Parathyroid adenoma (tissue), 2 donors: Measurements from ENCODE around the gene AHDC1.

Source experiments
- H2AFZ ChIP-seq: fragments of 300-600 bp; sonication (generic); one replicate; pipeline ENCODE4 v1.7.0; 2017; ENCODE audit warnings: antibody characterized with exemption, mild to moderate bottlenecking
- H3K27ac ChIP-seq: fragments of 300-600 bp; sonication (generic); one replicate; pipeline ENCODE4 v1.7.0; 2017
- H3K27me3 ChIP-seq: fragments of 300-600 bp; sonication (generic); one replicate; pipeline ENCODE4 v1.7.0; 2017; ENCODE audit warnings: low read length; ENCODE audit not compliant: control insufficient read depth, insufficient read depth
- H3K36me3 ChIP-seq: fragments of 300-600 bp; sonication (generic); one replicate; pipeline ENCODE4 v1.7.0; 2017; ENCODE audit warnings: low read length; ENCODE audit not compliant: control insufficient read depth, insufficient read depth
- H3K4me1 ChIP-seq: fragments of 300-600 bp; sonication (generic); one replicate; pipeline ENCODE4 v1.7.0; 2017; ENCODE audit warnings: control low read depth
- H3K4me2 ChIP-seq: fragments of 300-600 bp; sonication (generic); one replicate; pipeline ENCODE4 v1.7.0; 2017; ENCODE audit warnings: low read length
- H3K4me3 ChIP-seq: fragments of 300-600 bp; sonication (generic); one replicate; pipeline ENCODE4 v1.7.0; 2017; ENCODE audit warnings: low read depth, low read length
- H3K79me2 ChIP-seq: fragments of 300-600 bp; sonication (generic); one replicate; pipeline ENCODE4 v1.7.0; 2017; ENCODE audit warnings: control low read depth
- H3K9ac ChIP-seq: fragments of 300-600 bp; sonication (generic); one replicate; pipeline ENCODE4 v1.7.0; 2017; ENCODE audit warnings: mild to moderate bottlenecking
- H3K9me3 ChIP-seq: fragments of 300-600 bp; sonication (generic); one replicate; pipeline ENCODE4 v1.7.0; 2017; ENCODE audit warnings: low read length; ENCODE audit not compliant: control insufficient read depth
- TF ChIP-seq, protein P1 (sequence below): fragments of 300-600 bp; sonication (generic); IDR thresholded peaks from one replicate; pipeline ENCODE4 v1.7.0; 2017; ENCODE audit warnings: antibody characterized with exemption, mild to moderate bottlenecking
- donor health status: primary hyperparathyroidism.

Gene AHDC1

DNA sequence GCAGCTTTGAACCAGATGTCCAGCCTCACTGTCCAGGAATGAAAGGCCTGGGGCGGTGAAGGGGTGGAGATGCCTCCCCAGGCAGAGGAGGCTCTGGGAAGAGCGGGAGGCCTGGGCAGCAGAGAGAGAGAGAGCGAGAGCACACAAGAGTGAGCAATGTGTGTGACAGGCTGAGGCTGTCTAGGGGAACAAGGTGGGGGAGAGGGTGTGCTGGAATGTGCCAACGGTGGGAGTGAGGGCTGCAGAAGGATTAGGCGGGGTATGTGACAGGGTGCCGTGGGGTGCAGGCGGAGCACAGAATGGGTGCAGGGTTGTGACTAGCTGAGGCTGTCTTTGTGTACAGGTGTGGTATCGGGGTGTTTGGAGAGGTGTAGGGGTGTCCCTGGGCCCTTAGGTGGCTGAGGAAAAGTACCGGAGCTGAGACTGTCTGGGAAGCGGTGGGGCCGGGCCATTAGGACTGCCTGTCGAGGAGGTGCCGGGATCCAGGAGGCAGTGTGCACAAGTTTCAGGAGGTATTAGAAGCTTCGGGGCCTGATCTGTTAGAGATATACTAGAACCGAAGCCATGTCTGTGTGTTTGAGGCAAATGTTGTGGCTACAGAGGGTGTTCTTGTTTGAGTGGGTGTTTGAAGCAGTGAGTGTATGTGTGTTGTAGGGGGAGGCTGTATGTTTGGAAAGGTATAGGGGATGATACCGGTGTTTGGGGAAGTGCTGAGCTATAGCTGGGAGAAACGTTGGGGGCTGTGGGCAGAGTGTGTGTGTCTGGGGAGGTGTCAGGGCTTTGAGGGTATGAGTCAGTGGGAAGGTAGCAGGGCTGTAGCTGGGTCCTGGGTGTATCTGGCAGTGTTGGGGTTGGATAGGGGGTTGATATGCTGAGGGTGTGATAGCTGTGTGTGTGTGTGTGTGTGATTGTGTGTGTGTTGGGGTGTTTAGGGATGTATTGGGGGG lies 9.1 kb downstream of the AHDC1 start:
- no peak overlapping the region for H3K9ac ChIP-seq

DNA sequence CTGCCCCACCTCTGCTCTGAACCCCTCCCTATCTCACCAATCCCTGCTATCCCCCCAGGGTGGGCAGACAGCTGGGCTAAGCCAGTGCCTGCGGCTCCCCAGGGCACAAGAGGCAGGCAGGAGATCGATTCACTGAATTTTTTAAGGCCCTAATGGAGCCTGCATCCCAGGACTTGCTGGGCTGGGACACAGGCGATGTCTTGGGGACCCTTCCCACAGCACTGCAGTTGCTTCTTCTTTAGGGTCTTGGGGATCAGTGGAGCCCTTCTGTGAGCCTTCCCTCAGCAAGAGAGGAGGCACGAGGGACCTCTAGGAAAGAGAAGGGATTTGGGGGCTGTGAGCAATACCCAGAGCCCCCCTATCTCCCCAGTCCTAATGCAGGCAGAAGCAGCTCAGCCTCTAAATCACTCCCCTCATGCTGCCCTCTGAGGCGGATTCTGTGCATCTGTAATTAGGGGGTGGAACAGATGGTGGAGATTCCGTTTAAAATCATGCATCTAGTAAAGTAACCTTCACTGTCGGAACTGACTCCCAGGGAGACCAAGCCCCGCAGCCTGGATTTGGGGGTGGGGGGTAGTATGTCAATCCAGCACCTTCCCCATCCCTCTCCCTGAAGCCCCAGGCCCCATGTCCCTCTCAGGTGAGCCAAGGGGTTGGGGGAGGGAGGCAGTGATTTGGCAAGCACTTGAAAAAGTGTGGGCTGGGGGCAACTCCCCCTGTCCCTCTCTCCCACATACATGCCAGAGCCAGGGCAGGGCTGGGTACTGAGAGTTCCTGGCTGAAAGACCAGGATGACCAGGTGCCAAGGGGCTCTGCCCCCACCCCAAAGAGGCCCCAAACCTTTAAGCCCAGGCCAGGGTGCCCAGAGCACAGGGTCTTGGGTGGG lies 10.0 kb downstream of the AHDC1 start:
- TF ChIP-seq, protein P1, sequence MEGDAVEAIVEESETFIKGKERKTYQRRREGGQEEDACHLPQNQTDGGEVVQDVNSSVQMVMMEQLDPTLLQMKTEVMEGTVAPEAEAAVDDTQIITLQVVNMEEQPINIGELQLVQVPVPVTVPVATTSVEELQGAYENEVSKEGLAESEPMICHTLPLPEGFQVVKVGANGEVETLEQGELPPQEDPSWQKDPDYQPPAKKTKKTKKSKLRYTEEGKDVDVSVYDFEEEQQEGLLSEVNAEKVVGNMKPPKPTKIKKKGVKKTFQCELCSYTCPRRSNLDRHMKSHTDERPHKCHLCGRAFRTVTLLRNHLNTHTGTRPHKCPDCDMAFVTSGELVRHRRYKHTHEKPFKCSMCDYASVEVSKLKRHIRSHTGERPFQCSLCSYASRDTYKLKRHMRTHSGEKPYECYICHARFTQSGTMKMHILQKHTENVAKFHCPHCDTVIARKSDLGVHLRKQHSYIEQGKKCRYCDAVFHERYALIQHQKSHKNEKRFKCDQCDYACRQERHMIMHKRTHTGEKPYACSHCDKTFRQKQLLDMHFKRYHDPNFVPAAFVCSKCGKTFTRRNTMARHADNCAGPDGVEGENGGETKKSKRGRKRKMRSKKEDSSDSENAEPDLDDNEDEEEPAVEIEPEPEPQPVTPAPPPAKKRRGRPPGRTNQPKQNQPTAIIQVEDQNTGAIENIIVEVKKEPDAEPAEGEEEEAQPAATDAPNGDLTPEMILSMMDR = no peak
- H3K36me3 ChIP-seq = no peaks in the 10 kb centered on the region
- H3K9ac ChIP-seq = no peak overlapping the region
- H3K9me3 ChIP-seq = no peaks in the 10 kb centered on the region
- H3K79me2 ChIP-seq = peaks cover 37% of the 10 kb centered on the region
- H3K4me2 ChIP-seq = no peak overlapping the region
- H3K27me3 ChIP-seq = no peaks in the 10 kb centered on the region
- H3K4me1 ChIP-seq = peaks cover 3% of the 10 kb centered on the region
- no peak overlapping the region for H3K4me3 ChIP-seq
- no peak overlapping the region for H3K27ac ChIP-seq
- no peak overlapping the region for H2AFZ ChIP-seq

More for the DNA sequence above, 9.1 kb downstream of the AHDC1 start:
- Histone ChIP-seq H3K79me2 (peaks cover 35% of the 10 kb centered on the region), H3K9me3 (no peaks in the 10 kb centered on the region), H2AFZ (no peak overlapping the region), H3K4me2 (no peak overlapping the region), H3K36me3 (no peaks in the 10 kb centered on the region), H3K27ac (no peak overlapping the region), H3K27me3 (no peaks in the 10 kb centered on the region), H3K4me1 (peaks cover 3% of the 10 kb centered on the region), H3K4me3 (no peak overlapping the region)
- TF ChIP-seq, protein P1 = no peak

DNA sequence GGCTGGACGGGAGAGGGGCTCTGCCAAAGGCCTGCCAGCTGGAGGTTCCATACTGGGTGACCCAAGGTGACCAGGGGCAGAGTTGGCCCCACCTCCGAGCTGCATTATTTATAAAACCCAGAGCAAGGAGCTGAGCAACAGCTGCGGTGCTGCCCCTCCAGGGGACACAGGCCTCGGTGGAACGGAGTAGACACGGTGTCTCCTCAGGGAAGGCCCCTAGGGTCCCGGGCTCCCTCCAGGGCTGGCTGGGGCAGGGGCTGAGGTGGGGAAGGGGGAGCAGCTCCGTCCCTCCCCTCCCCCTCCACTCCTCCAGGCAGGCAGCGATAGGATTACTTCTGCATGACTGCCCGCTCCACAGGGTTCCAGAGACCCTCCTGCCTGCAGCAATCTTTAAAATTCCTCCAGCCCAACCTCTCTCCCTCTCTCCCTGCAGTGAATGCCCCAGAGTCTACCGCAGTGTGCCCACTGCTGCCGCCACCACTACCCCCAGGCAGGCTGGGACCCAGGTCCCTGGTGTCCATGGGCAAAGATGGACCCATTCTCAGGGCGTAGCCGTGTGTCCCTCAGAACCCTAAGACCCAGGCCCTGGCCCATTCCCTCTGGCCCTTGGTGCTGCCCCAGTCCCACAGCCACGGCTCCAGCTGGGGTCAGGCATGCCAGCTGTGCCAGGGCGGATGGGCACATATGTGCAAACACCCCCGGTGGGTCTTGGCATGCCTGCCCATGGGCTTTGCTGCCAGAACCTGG lies 10.8 kb downstream of the AHDC1 start:
- Histone ChIP-seq H3K9ac (no peak overlapping the region), H3K27me3 (no peaks in the 10 kb centered on the region), H3K4me1 (peaks cover 3% of the 10 kb centered on the region), H2AFZ (no peak overlapping the region), H3K27ac (no peak overlapping the region), H3K36me3 (no peaks in the 10 kb centered on the region), H3K4me3 (no peak overlapping the region), H3K4me2 (no peak overlapping the region), H3K79me2 (peaks cover 35% of the 10 kb centered on the region), H3K9me3 (no peaks in the 10 kb centered on the region)
- TF ChIP-seq, protein P1 = no peak

DNA sequence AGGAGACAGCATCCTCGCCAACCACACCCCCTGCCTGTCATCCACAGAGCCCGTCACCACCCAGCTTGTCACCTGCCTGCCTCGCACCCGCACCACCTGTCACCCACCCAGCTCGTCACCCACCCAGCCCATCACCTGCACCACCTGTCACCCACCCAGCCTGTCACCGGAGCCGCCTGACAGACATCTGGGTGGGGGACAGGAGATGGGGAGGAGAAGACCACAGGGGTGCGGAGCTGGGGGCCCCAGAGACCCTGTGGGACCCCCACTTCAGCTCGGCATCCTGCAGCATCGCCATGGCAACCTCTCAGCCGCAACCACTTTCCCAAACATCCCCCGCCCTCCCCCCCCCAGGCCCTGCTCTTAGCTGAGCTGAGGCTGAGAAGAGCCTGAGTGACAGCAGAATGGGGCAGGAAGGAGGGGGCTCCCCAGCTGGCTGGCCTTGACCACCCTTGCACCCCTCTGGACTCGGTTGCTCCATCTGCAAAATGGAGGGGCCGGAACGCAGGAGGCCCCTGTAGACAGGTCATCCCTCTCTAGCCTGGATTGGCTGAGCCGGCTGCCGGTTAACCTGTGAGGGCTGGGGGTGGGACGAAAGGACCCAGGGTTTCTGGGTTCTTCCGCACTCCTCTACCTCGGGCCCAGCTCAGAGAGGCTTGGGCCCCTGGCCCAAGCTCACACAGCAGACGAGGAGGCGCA lies 11.6 kb downstream of the AHDC1 start:
- no peak overlapping the region for H3K4me3 ChIP-seq
- H3K4me2 ChIP-seq = no peak overlapping the region
- peaks cover 32% of the 10 kb centered on the region for H3K79me2 ChIP-seq
- H3K27ac ChIP-seq = no peak overlapping the region
- H2AFZ ChIP-seq = no peak overlapping the region
- no peaks in the 10 kb centered on the region for H3K36me3 ChIP-seq
- H3K27me3 ChIP-seq = no peaks in the 10 kb centered on the region
- peaks cover 3% of the 10 kb centered on the region for H3K4me1 ChIP-seq
- TF ChIP-seq, protein P1 = no peak
- no peaks in the 10 kb centered on the region for H3K9me3 ChIP-seq
- H3K9ac ChIP-seq = no peak overlapping the region
